IMR-90 (cell line): ENCODE data around the gene CNTN4. TPM values are rescaled to one million over a fixed set of nuclear protein-coding genes. Genes with fewer than 3 reads are reported as not detected.

Experiments
- ATAC-seq: fragments of 200-7000 bp; cut with Tn5 transposase; 2 replicates; pipeline ENCODE4 v1.9.1; 2020; ENCODE audit warnings: low read depth, mild to moderate bottlenecking, moderate library complexity
- BruUV-seq: library from RNA; stranded (reverse); fragments of 400-500 nt; replicated peaks from 2 replicates; lab custom pipeline; 2021; lab: Mats Ljungman, UMichigan
- CTCF ChIA-PET: fragments of 300-600 bp; formaldehyde crosslinking; extraction: SDS; loops from one replicate; lab custom pipeline; 2021; ENCODE audit warnings: antibody characterized with exemption; lab: Yijun Ruan, JAX
- POLR2A ChIA-PET: fragments of 300-600 bp; sonication (Branson Sonifier 250); formaldehyde crosslinking; loops from one replicate; lab custom pipeline; 2022; ENCODE audit warnings: antibody characterized with exemption; ENCODE audit not compliant: unreplicated experiment; lab: Charles Lee
- DNase-seq: peaks from one replicate; pipeline ENCODE4 v3.0.0; 2013
- H2AFZ ChIP-seq: replicated peaks from 2 replicates; pipeline ENCODE3; 2013; ENCODE audit warnings: low read length, mild to moderate bottlenecking; ENCODE audit not compliant: poor library complexity
- H2AK5ac ChIP-seq: 2 replicates; pipeline ENCODE4 v1.6.1; 2013; ENCODE audit warnings: low read depth, low read length, inconsistent platforms
- H2AK9ac ChIP-seq: replicated peaks from 2 replicates; pipeline ENCODE3; 2013; ENCODE audit warnings: mild to moderate bottlenecking, low read depth, low read length, moderate library complexity; ENCODE audit not compliant: poor library complexity
- H2BK120ac ChIP-seq: 2 replicates; pipeline ENCODE4 v1.6.1; 2013; ENCODE audit warnings: low read depth, low read length, inconsistent platforms
- H2BK15ac ChIP-seq: 3 replicates; pipeline ENCODE4 v1.6.1; 2013; ENCODE audit warnings: low read depth, low read length, inconsistent platforms
- H2BK20ac ChIP-seq: 2 replicates; pipeline ENCODE4 v1.6.1; 2013; ENCODE audit warnings: low read depth, mild to moderate bottlenecking, inconsistent platforms, low read length, moderate library complexity
- H2BK5ac ChIP-seq: 2 replicates; pipeline ENCODE4 v1.6.1; 2013; ENCODE audit warnings: mild to moderate bottlenecking, low read depth, low read length, inconsistent platforms; ENCODE audit not compliant: poor library complexity, severe bottlenecking
- H3K14ac ChIP-seq: replicated peaks from 2 replicates; pipeline ENCODE4 v1.6.1; 2013; ENCODE audit warnings: low read depth, low read length, inconsistent platforms
- H3K18ac ChIP-seq: 2 replicates; pipeline ENCODE4 v1.6.1; 2013; ENCODE audit warnings: low read depth, low read length, control low read depth
- H3K23ac ChIP-seq: 2 replicates; pipeline ENCODE4 v1.6.1; 2013; ENCODE audit warnings: low read depth, low read length, inconsistent platforms
- H3K27ac ChIP-seq: 2 replicates; pipeline ENCODE4 v1.5.1; 2013; ENCODE audit warnings: mild to moderate bottlenecking, control low read depth, low read length; ENCODE audit not compliant: insufficient read depth
- H3K27me3 ChIP-seq: 2 replicates; pipeline ENCODE4 v1.6.1; 2013; ENCODE audit warnings: low read length; ENCODE audit not compliant: control insufficient read depth, insufficient read depth
- H3K36me3 ChIP-seq: 2 replicates; pipeline ENCODE4 v1.6.1; 2013; ENCODE audit warnings: low read length, mixed read lengths; ENCODE audit not compliant: control insufficient read depth, insufficient read depth
- H3K4ac ChIP-seq: 2 replicates; pipeline ENCODE4 v1.6.1; 2013; ENCODE audit warnings: low read depth, low read length, inconsistent platforms
- H3K4me1 ChIP-seq: 2 replicates; pipeline ENCODE4 v1.6.1; 2013; ENCODE audit warnings: low read length, mixed read lengths; ENCODE audit not compliant: control insufficient read depth, insufficient read depth
- H3K4me2 ChIP-seq: 2 replicates; pipeline ENCODE4 v1.6.1; 2013; ENCODE audit warnings: low read depth, mild to moderate bottlenecking, control low read depth, low read length, moderate library complexity
- H3K4me3 ChIP-seq: 2 replicates; pipeline ENCODE4 v1.5.1; 2013; ENCODE audit warnings: low read depth, mild to moderate bottlenecking, control low read depth, low read length, moderate library complexity; ENCODE audit not compliant: insufficient read depth
- H3K56ac ChIP-seq: 2 replicates; pipeline ENCODE4 v1.6.1; 2013; ENCODE audit warnings: low read length, inconsistent platforms; ENCODE audit not compliant: insufficient read depth; ENCODE audit errors: extremely low read depth
- H3K79me1 ChIP-seq, 2 experiments: 2 replicates each; pipeline ENCODE4 v1.6.1; 2013; ENCODE audit warnings: low read length in 2 of 2, inconsistent platforms in 1 of 2, low read depth in 1 of 2
- H3K9ac ChIP-seq: 2 replicates; pipeline ENCODE4 v1.6.1; 2013; ENCODE audit warnings: low read depth, low read length, control low read depth
- H3K9me1 ChIP-seq: 2 replicates; pipeline ENCODE4 v1.6.1; 2013; ENCODE audit warnings: low read length, inconsistent platforms; ENCODE audit not compliant: insufficient read depth
- H3K9me3 ChIP-seq: 2 replicates; pipeline ENCODE4 v1.6.1; 2013; ENCODE audit warnings: low read length; ENCODE audit not compliant: control insufficient read depth, insufficient read depth
- H4K20me1 ChIP-seq: 2 replicates; pipeline ENCODE4 v1.6.1; 2013; ENCODE audit warnings: low read length, inconsistent platforms; ENCODE audit not compliant: insufficient read depth
- H4K5ac ChIP-seq: 2 replicates; pipeline ENCODE4 v1.6.1; 2013; ENCODE audit warnings: mild to moderate bottlenecking, low read depth, low read length, control low read depth
- H4K8ac ChIP-seq, 2 experiments: 2 replicates each; pipeline ENCODE4 v1.6.1; 2013; ENCODE audit warnings: low read depth in 2 of 2, low read length in 2 of 2, control low read depth in 1 of 2, inconsistent platforms in 1 of 2
- H4K91ac ChIP-seq: 2 replicates; pipeline ENCODE4 v1.6.1; 2013; ENCODE audit warnings: low read depth, low read length, inconsistent platforms; ENCODE audit not compliant: insufficient read depth
- BHLHE40 ChIP-seq: fragments of 150-350 bp; IDR thresholded peaks from 2 replicates; pipeline ENCODE4 v1.6.1; 2016; ENCODE audit warnings: mild to moderate bottlenecking, low read depth, low read length
- CEBPB ChIP-seq: IDR thresholded peaks from 2 replicates; pipeline ENCODE4 v1.6.1; 2012; ENCODE audit warnings: low read depth, low read length, improper control_type of control experiment
- CHD1 ChIP-seq: IDR thresholded peaks from 2 replicates; pipeline ENCODE4 v1.6.1; 2012; ENCODE audit warnings: low read depth, low read length, improper control_type of control experiment
- CTCF ChIP-seq: conservative IDR thresholded peaks from 2 replicates; pipeline ENCODE4 v1.5.1; 2012; ENCODE audit warnings: mild to moderate bottlenecking, low read depth, low read length, improper control_type of control experiment
- ELK1 ChIP-seq: fragments of 150-350 bp; IDR thresholded peaks from 2 replicates; pipeline ENCODE4 v1.6.1; 2016; ENCODE audit warnings: low read depth, mild to moderate bottlenecking, low read length, moderate library complexity, borderline replicate concordance
- FOS ChIP-seq: fragments of 150-350 bp; IDR thresholded peaks from 2 replicates; pipeline ENCODE4 v1.6.1; 2016; ENCODE audit warnings: low read depth, low read length
- MAFK ChIP-seq: IDR thresholded peaks from 2 replicates; pipeline ENCODE4 v1.6.1; 2012; ENCODE audit warnings: low read depth, low read length, improper control_type of control experiment
- MAZ ChIP-seq: IDR thresholded peaks from 2 replicates; pipeline ENCODE4 v1.6.1; 2012; ENCODE audit warnings: low read depth, mild to moderate bottlenecking, low read length, improper control_type of control experiment, moderate library complexity, borderline replicate concordance
- MXI1 ChIP-seq: IDR thresholded peaks from 2 replicates; pipeline ENCODE4 v1.6.1; 2012; ENCODE audit warnings: low read depth, mild to moderate bottlenecking, low read length, moderate library complexity, borderline replicate concordance
- NFE2L2 ChIP-seq: fragments of 150-350 bp; IDR thresholded peaks from 2 replicates; pipeline ENCODE4 v1.6.1; 2016; ENCODE audit warnings: low read depth, mild to moderate bottlenecking, low read length
- POLR2A ChIP-seq: IDR thresholded peaks from 2 replicates; pipeline ENCODE4 v1.6.1; 2012; ENCODE audit warnings: mild to moderate bottlenecking, low read depth, low read length
- RAD21 ChIP-seq: IDR thresholded peaks from 2 replicates; pipeline ENCODE4 v1.6.1; 2012; ENCODE audit warnings: low read length, improper control_type of control experiment
- RCOR1 ChIP-seq: IDR thresholded peaks from 2 replicates; pipeline ENCODE4 v1.6.1; 2012; ENCODE audit warnings: mild to moderate bottlenecking, low read length, improper control_type of control experiment; ENCODE audit not compliant: insufficient replicate concordance
- RFX5 ChIP-seq: IDR thresholded peaks from 2 replicates; pipeline ENCODE4 v1.8.0; 2012; ENCODE audit warnings: low read depth, mild to moderate bottlenecking, low read length, moderate library complexity
- SMC3 ChIP-seq: fragments of 150-350 bp; IDR thresholded peaks from 2 replicates; pipeline ENCODE4 v1.6.1; 2016; ENCODE audit warnings: low read depth, mild to moderate bottlenecking, antibody characterized with exemption, low read length, moderate library complexity
- USF2 ChIP-seq: fragments of 150-350 bp; IDR thresholded peaks from 2 replicates; pipeline ENCODE4 v1.6.1; 2017; ENCODE audit warnings: mild to moderate bottlenecking, antibody characterized with exemption, low read length, low read depth
- WGBS, 2 experiments: methylation state at CpG; one replicate each; pipeline versions ENCODE4 v1.1.5 to v1.1.7; 2013; ENCODE audit warnings: missing lambda C conversion rate in 2 of 2; ENCODE audit not compliant: insufficient read length in 1 of 2; ENCODE audit errors: extremely low coverage in 2 of 2; 5-methylcytosine and 5-hydroxymethylcytosine counted together
- dilution Hi-C: fragments of 300-500 bp; cut with HindIII; formaldehyde crosslinking; loops from one replicate; pipeline ENCODE4 v1.14.3; 2018; ENCODE audit warnings: low sequenced_read_pairs; ENCODE audit not compliant: unreplicated experiment
- in situ Hi-C: fragments of 300-500 bp; cut with MboI; formaldehyde crosslinking; loops from 3 replicates; pipeline ENCODE4 v1.14.3; 2019; ENCODE audit warnings: low sequenced_read_pairs, inconsistent platforms, mixed read lengths
- intact Hi-C: fragments of 100-400 bp; cut with micrococcal nuclease; formaldehyde crosslinking; loops from 2 replicates; pipeline ENCODE4 v1.10.0; 2022
- polyA plus RNA-seq, 3 experiments: library from polyadenylated mRNA; depleted of rRNA; stranded (reverse); fragments of >200 nt; gene quantifications; 2 replicates each; pipeline ENCODE4 v1.2.3, GENCODE V29; 2012; ENCODE audit warnings: low replicate concordance in 1 of 3
- total RNA-seq: library from RNA; depleted of rRNA; stranded (reverse); fragments of >200 nt; gene quantifications from 2 replicates; pipeline ENCODE4 v1.2.3, GENCODE V29; 2012

Gene CNTN4
- total and polyA plus RNA-seq, 2 of the 4 experiments (the other 2 are of a cell fraction): under 0.01 TPM; not detected in 1

GRCh38 chr3:2851835-2852234 is 753.2 kb downstream of the CNTN4 start:
- Histone ChIP-seq H4K8ac (no peak overlapping the region), H3K4me2 (no peak overlapping the region), H2AK9ac (no peak overlapping the region), H3K9ac (no peak overlapping the region), H2BK20ac (no peak overlapping the region), H3K79me1 (no peaks in the 10 kb centered on the region), H4K91ac (no peak overlapping the region), H2AFZ (no peak overlapping the region), H3K4me3 (no peak overlapping the region), H3K27me3 (no peaks in the 10 kb centered on the region), H3K56ac (no peak overlapping the region), H2BK5ac (no peak overlapping the region), H4K5ac (no peak overlapping the region), H3K9me3 (peaks cover 9% of the 10 kb centered on the region), H4K20me1 (no peaks in the 10 kb centered on the region), H2AK5ac (no peak overlapping the region), H3K23ac (no peak overlapping the region), H3K4ac (no peak overlapping the region), H3K4me1 (no peaks in the 10 kb centered on the region), H3K14ac (no peak overlapping the region), H3K9me1 (no peaks in the 10 kb centered on the region), H3K36me3 (no peaks in the 10 kb centered on the region), H2BK120ac (no peak overlapping the region), H2BK15ac (no peak overlapping the region), H3K18ac (no peak overlapping the region), H3K27ac (no peak overlapping the region)
- no TSS peak for BruUV-seq
- DNase-seq: no peak
- dilution Hi-C loops: no loop called here
- intact Hi-C loops: loop anchor here (10.0 kb wide), 1 partner anchor 297 kb away; no protein-coding TSS in a partner anchor
- no CpG with 5 or more reads among the region's 1 CpG for WGBS, 2 experiments
- in situ Hi-C loops: no loop called here
- no peak for ATAC-seq
- POLR2A ChIA-PET: no interaction called here
- CTCF ChIA-PET: no interaction called here
- TF ChIP-seq RFX5 (no peak), CEBPB (no peak), SMC3 (no peak), MXI1 (no peak), BHLHE40 (no peak), ELK1 (no peak), CTCF (no peak), FOS (no peak), RCOR1 (no peak), RAD21 (no peak), MAZ (no peak), NFE2L2 (no peak), MAFK (no peak), CHD1 (no peak), USF2 (no peak), POLR2A (no peak)
